H1 (cell line): Measurements from ENCODE around the gene SCNN1G. TPM values are rescaled to one million over a fixed set of nuclear protein-coding genes. Genes with fewer than 3 reads are reported as not detected.

ENCODE experiments used
- BACH1 ChIP-seq: IDR thresholded peaks from 2 replicates; pipeline ENCODE4 v1.6.1; 2012; ENCODE audit warnings: low read length, improper control_type of control experiment
- BRCA1 ChIP-seq: IDR thresholded peaks from 2 replicates; pipeline ENCODE4 v1.6.1; 2012; ENCODE audit warnings: low read depth, low read length, improper control_type of control experiment
- CBX5 ChIP-seq: fragments of 300-800, 300-1000 bp; sonication (generic); IDR thresholded peaks from 2 replicates; pipeline ENCODE4 v1.7.1; 2016; ENCODE audit warnings: antibody characterized with exemption, low read length, low read depth
- NANOG ChIP-seq: IDR thresholded peaks from 2 replicates; pipeline ENCODE4 v1.6.1; 2011; ENCODE audit warnings: low read length, low read depth, mild to moderate bottlenecking, inconsistent platforms; ENCODE audit not compliant: insufficient read depth, poor library complexity, severe bottlenecking
- POLR2A ChIP-seq, 2 experiments: IDR thresholded peaks; 1 replicate in 1 of 2; 2 replicates in 1 of 2; pipeline ENCODE4 v1.6.1; 2011; ENCODE audit warnings: low read depth in 2 of 2, low read length in 2 of 2, mild to moderate bottlenecking in 2 of 2; ENCODE audit errors: control extremely low read depth in 1 of 2
- SRF ChIP-seq: IDR thresholded peaks from 2 replicates; pipeline ENCODE4 v1.6.1; 2011; ENCODE audit warnings: mild to moderate bottlenecking, low read depth, low read length, moderate library complexity
- polyA plus RNA-seq, 7 experiments: library from polyadenylated mRNA; depleted of rRNA in 3 of 7; stranded (reverse) in 5 of 7; unstranded in 2 of 7; fragments of >200 nt in 5 of 7; fragments of 200-250 nt in 2 of 7; gene quantifications; 1 replicate in 5 of 7; 2 replicates in 1 of 7; 4 replicates in 1 of 7; pipeline versions ENCODE4 v1.2.1 to v1.2.3, GENCODE V29; 2011 to 2013; ENCODE audit warnings: missing spikeins in 2 of 7, mixed read lengths in 2 of 7
- total RNA-seq: library from RNA; stranded (reverse); fragmentation: NEBNext Ultra II Directional; extraction: Animal tissue kit (Norgen Biotek cat#: 25700); gene quantifications from 2 replicates; pipeline ENCODE4 v1.2.1, GENCODE V29; 2021

The SCNN1G gene
- total and polyA plus RNA-seq, 2 of the 8 experiments (the other 6 are each of a cell fraction or from before 2014, with no cell fraction given) = 0.73 to 1.1 TPM

GRCh38 chr16:23196539-23196938, 14.0 kb downstream of the SCNN1G start (continued):
- TF ChIP-seq NANOG (no peak), CBX5 (no peak), BACH1 (no peak), BRCA1 (no peak), POLR2A (IDR thresholded peaks at IDR 0.05; ENCODE audit: control extremely low read depth in 1 of 2, low read depth in 2 of 2, low read length in 2 of 2) (no peak), SRF (no peak)
